G401 (cell line): Measurements from ENCODE around the gene ARL17A. TPM values are rescaled to one million over a fixed set of nuclear protein-coding genes. Genes with fewer than 3 reads are reported as not detected.
"Not testable (repeated sequence)": the region's sequence is repeated elsewhere in the genome, so short reads cannot be mapped to it uniquely, and the experiment has no call there.

ENCODE experiments used
- DNase-seq: peaks from one replicate; pipeline ENCODE4 v3.0.0-alpha.2; 2015; ENCODE audit warnings: low spot score
- in situ Hi-C: cut with HindIII; loops from 2 replicates; pipeline ENCODE4 v1.10.0; 2016; ENCODE audit warnings: low sequenced_read_pairs, mixed read lengths
- total RNA-seq: library from RNA; depleted of rRNA; stranded (reverse); fragments of >200 nt; shearing (Covaris generic); gene quantifications from 2 replicates; pipeline ENCODE4 v1.2.3, GENCODE V29; 2014; rRNA removed

ARL17A gene
- total RNA-seq: 4.3 and 6.2 TPM in 2 replicates

- DNase-seq, in situ Hi-C loops: not testable (repeated sequence)
Observed at GRCh38 chr17:46579083-46580075, at the start of gene ARL17A. Gene ARL17A, minus strand, starts transcription at chr17:46579691. Its CDS starts 3,369 bp downstream, at chr17:46576322.

DNA sequence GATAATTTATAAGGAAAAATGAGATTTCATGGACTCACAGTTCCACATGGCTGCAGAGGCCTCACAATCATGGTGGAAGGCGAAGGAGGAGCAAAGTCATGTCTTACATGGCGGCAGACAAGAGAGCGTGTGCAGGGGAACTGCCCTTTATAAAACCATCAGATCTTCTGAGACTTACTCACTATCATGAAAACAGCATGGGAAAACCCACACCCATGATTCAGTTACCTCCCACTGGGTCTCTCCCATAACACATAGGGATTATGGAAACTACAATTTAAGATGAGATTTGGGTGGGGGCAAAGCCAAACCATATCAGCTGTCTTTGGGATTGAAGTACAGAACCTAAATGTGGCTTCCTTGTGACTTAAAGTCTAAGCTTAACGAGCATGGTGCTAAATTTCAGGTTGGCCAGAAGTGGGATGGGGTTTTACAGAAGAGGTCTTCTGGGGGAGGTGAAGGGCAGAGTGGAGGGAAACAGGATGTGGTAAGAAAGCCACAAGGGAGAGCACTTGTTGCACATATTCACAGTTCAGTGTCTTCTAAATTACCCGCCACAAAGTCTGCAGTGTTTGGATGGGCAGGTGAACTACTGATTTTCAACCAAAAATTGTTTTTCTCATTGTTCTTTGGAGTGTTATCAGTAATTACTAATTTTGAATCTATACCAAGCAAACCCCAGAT lies 49.4 kb upstream of the ARL17A start:
- in situ Hi-C loops, DNase-seq: not testable (repeated sequence)

DNA sequence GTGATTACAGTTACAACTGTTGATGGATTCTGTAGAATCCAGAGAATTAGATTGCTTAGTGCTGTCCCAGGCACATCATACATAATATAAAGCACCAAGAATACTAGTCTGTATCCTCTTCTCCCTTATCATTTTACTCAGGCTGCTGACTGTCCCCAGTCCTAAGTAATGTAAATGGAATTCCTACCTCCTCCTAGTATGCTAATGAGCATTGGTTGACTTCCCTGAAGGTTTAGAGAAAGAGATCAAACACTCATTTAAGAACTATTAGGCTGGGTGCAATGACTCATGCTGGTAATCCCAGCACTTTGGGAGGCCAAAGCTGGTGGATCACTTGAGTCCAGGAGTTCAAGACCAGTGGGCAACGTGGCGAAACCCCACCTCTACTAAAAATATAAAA lies 48.0 kb upstream of the ARL17A start:
- DNase-seq, in situ Hi-C loops: not testable (repeated sequence)

DNA sequence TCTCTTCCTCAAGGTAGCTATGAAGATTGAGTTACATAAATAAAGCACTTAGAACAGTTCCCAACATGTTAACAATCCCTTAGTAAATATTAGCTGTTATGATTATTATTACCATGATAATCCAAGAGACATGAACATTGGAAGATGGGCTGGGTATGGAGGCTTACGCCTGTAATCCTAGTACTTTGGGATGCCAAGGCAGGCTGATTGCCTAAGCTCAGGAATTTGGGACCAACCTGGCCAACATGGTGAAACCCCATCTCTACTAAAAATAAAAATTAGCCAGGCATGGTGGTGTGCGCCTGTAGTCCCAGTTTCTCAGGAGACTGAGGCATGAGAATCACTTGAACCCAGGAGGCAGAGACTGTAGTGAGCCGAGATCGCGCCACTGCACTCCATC lies 45.2 kb upstream of the ARL17A start:
- in situ Hi-C loops, DNase-seq: not testable (repeated sequence)

DNA sequence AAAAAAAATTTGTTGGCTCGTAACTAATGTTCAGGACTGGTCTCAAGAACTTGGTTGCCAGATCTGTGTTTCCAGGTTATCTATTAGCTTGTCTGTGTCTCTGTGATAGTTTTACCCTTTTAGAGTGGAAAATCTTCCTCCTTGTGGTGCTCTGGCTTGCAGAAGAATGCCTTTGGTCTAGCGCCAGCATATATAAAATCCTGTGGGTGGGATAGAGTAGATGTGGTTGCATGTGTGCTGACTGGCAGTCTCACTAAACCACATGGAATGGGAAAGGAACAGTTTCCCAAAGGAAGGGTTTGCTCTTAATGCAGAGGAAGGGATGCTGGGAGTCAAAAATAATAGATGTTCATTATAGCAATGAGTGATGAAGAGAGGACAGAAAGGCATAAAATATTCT lies 44.3 kb upstream of the ARL17A start:
- DNase-seq, in situ Hi-C loops: not testable (repeated sequence)

DNA sequence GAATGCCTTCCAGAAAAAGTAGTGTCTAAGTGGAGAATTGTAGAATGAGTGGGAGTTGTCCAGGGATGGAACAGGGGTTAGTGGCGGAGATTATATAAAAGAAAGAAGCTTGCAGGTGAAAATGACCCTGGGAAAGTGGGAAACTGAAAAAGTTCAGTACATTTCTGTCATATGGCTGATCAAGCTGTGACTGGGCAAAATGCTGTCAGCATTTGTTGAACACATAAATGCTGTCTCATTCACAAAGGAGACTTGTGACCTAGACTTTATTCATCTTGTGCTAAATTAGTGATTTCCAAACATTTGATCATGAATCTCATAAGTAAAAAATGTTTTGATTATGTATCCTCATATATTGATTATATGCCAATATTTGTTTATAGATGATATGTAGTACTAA lies 39.5 kb upstream of the ARL17A start:
- in situ Hi-C loops, DNase-seq: not testable (repeated sequence)

- DNase-seq, in situ Hi-C loops: not testable (repeated sequence)
Observed at GRCh38 chr17:46617121-46617520, 37.6 kb upstream of the ARL17A start.

DNA sequence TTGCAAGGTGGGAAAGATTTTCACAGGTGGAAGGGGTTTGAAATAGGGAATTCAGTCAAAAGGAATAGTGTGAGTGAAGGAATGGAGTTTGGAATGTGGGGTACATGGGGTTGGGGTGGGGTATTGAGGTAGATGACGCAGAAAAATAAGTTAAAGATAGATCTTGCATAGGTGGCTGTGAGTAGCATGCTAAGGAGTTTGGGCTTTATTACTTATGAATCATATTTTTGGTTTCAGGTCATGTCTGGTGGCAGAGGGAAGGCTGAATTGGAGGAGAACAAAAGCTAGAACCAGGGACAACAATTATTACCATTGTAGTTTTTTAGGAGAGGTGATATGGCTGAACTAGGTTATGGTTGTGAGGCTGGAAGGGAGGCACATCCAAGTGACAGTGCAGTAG lies 34.4 kb upstream of the ARL17A start:
- DNase-seq: not testable (repeated sequence)

DNA sequence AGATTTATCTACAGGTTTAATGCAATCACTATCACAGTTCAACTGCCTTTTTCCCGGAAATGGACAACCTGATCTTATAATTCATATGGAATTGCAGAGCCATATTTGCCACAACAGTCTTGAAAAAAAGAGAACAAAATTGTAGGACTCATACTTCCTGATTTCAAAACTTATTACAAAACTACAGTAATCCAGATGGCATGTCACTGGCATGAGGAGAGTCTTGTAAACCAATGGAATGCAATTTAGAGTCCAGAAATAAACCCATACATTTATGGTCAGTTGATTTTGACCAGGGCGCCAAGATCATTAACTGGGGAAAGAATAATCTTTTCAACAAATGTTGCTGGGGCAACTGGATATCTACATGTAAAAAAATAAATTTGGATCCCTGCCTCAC lies 31.8 kb upstream of the ARL17A start:
- DNase-seq, in situ Hi-C loops: not testable (repeated sequence)

More for the DNA sequence above, 34.4 kb upstream of the ARL17A start:
- in situ Hi-C loops: not testable (repeated sequence)

- in situ Hi-C loops, DNase-seq: not testable (repeated sequence)
Observed at GRCh38 chr17:46603125-46603524, 23.6 kb upstream of the ARL17A start.

GRCh38 chr17:46600767-46601166 lies 21.3 kb upstream of the ARL17A start:
- DNase-seq, in situ Hi-C loops: not testable (repeated sequence)

- DNase-seq, in situ Hi-C loops: not testable (repeated sequence)
Observed at GRCh38 chr17:46598344-46598931, 18.9 kb upstream of the ARL17A start.

DNA sequence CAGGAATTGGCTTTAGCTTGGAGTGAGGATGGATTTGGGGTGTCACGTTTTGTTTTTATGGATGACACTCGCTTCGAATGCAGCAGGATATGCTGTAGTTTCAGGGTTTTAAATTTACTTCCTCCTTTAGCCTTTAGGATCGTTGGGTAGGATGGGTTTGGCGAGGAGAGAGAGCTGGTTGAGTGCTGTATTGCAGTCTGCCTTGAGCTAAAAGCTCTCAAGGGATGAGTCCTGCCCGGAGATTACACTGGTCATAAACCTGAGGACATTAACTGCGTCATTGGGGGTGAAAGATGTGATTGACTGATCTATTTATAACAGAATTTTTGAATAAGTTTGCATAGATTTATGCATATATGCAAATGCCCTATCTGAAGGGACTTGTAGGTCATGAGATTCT lies 11.8 kb upstream of the ARL17A start:
- DNase-seq, in situ Hi-C loops: not testable (repeated sequence)

DNA sequence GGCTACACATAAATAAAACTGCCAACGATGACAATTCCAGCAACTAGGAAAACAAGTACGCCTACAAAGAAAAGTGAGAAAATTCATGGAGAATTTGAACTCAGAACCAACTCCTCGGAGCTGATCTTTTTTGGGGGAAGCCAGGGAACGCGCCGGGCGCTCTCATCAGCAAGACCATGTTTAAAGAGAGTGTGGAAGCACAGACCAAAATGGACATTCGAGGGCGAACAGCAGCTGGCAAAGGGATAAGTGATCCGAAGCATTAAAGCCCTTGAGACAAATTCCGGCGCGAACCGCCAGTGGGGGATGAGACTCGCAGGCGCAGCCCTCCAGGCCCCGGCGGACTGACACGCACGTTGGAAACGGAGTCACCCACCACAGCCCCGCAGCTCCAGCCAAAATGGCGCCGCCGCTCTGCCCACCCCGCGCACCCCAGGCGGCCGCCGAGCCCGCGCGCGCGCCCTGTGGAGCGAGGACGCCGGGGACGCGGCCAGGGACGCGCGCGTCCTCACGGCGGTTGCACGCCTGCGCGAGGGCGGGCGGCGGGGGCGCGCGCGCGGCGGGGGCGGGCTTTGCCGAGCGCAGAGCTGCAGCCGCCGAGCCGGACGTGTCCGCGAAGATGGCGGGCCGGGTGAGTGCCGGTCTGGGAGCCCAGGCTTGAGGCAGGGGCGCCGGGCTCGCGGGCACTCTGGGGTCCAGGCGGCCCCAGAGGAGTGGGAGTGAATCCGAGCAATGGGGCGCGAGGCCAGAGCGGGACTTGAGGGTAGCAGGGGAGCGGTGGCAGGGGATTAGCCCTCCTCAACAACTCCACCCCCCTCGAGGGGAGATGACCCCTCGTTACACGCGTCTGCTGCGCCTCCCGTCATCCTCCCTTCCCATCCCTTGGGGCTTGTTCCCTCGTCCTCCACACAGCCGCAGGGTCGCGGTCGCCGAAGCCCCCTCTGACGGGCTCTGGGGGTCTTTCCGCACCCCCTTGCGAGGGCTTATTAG lies 11.0 kb upstream of the ARL17A start, which contains the start of gene NSF:
TSS of gene NSF (plus strand) at position 513 of the 990 bp plus-strand sequence. CDS start at position 620, 107 bp downstream.
- DNase-seq, in situ Hi-C loops: not testable (repeated sequence)

- in situ Hi-C loops, DNase-seq: not testable (repeated sequence)
Observed at GRCh38 chr17:46585444-46585843, 6.0 kb upstream of the ARL17A start.

- in situ Hi-C loops, DNase-seq: not testable (repeated sequence)
Observed at GRCh38 chr17:46580082-46580481, 591 bp upstream of the ARL17A start.

- DNase-seq, in situ Hi-C loops: not testable (repeated sequence)
Observed at GRCh38 chr17:46571796-46572195, 7.7 kb downstream of the ARL17A start.

- in situ Hi-C loops, DNase-seq: not testable (repeated sequence)
Observed at GRCh38 chr17:46566980-46567379, 12.5 kb downstream of the ARL17A start.
